A375 (cell line): ENCODE results near the gene OR2A42. TPM values are rescaled to one million over a fixed set of nuclear protein-coding genes. Genes with fewer than 3 reads are reported as not detected.

Experiments
- total RNA-seq: library from RNA; depleted of rRNA; stranded (reverse); fragments of >200 nt; shearing (Covaris generic); gene quantifications from 2 replicates; pipeline ENCODE4 v1.2.3, GENCODE V29; 2014; rRNA removed

The OR2A42 gene
- not detected in 2 replicates for total RNA-seq

GRCh38 chr7:144239365-144239764 is at the start of gene OR2A42:
TSS of gene OR2A42 (minus strand) at chr7:144239605. CDS start at chr7:144232843, 6,762 bp downstream.

GRCh38 chr7:144269188-144269587 is 29.8 kb upstream of the OR2A42 start, which contains the start of gene CTAGE8:
TSS of gene CTAGE8 (minus strand) at chr7:144269288. CDS start at chr7:144269250, 38 bp downstream.

GRCh38 chr7:144264692-144265091 is 25.3 kb upstream of the OR2A42 start, which contains the start of gene OR2A7:
TSS of gene OR2A7 (minus strand) at chr7:144264792. CDS start at chr7:144259628, 5,164 bp downstream.

GRCh38 chr7:144195212-144195872 is 44.1 kb downstream of the OR2A42 start, which contains the start of gene ARHGEF35:
TSS of gene ARHGEF35 (minus strand) at chr7:144195833. CDS start at chr7:144188383, 7,450 bp downstream.

GRCh38 chr7:144183166-144183565 is 56.2 kb downstream of the OR2A42 start, which contains the start of gene CTAGE4:
TSS of gene CTAGE4 (plus strand) at chr7:144183466. CDS start at chr7:144183504, 38 bp downstream.

Other genes with a start within 250 kb of the OR2A42 start
- not detected in 2 replicates for gene OR6B1, start 239.3 kb downstream of the OR2A42 start, total RNA-seq
- not detected in 2 replicates for gene OR2A5, start 190.7 kb downstream of the OR2A42 start, total RNA-seq
- gene OR2A25, start 169.8 kb downstream of the OR2A42 start, total RNA-seq = not detected in 2 replicates
- gene OR2A12, start 153.3 kb downstream of the OR2A42 start, total RNA-seq = not detected in 2 replicates
- not detected in 2 replicates for gene OR2A2, start 130.0 kb downstream of the OR2A42 start, total RNA-seq
- not detected in 2 replicates for gene OR2A14, start 116.4 kb downstream of the OR2A42 start, total RNA-seq
- not detected in 2 replicates for gene CTAGE4, start 56.1 kb downstream of the OR2A42 start, total RNA-seq
- gene ARHGEF35, start 43.8 kb downstream of the OR2A42 start, total RNA-seq = 0.03 TPM in 1 of 2 replicates, not detected in the other
- gene OR2A7, start 25.2 kb upstream of the OR2A42 start, total RNA-seq = not detected in 2 replicates
- not detected in 2 replicates for gene CTAGE8, start 29.7 kb upstream of the OR2A42 start, total RNA-seq
- not detected in 2 replicates for gene OR2A1, start 72.8 kb upstream of the OR2A42 start, total RNA-seq
- 1.4 and 2.3 TPM in 2 replicates for gene ARHGEF5, start 115.8 kb upstream of the OR2A42 start, total RNA-seq
- not detected in 2 replicates for gene NOBOX, start 164.1 kb upstream of the OR2A42 start, total RNA-seq